ENCODE measurements around the gene CCDC92B.

Gene CCDC92B

GRCh38 chr17:2691069-2691871 lies 58.2 kb downstream of the CCDC92B start:
- H3K9ac ChIP-seq (ENCODE audit: low read length): no peak overlapping the region
- H3K4me1 ChIP-seq (ENCODE audit: low read length): no peaks in the 10 kb centered on the region
- no peak overlapping the region for H3K27ac ChIP-seq (ENCODE audit: low read length)
- no peak overlapping the region for H2AFZ ChIP-seq (ENCODE audit: low read depth, low read length)
- H4K20me1 ChIP-seq (ENCODE audit: insufficient read depth, low read length): no peaks in the 10 kb centered on the region
- peaks cover 5% of the 10 kb centered on the region for H3K36me3 ChIP-seq (replicated peaks; ENCODE audit: low read depth, low read length)
- no peak overlapping the region for H3K4me2 ChIP-seq (ENCODE audit: low read length)
- no peaks in the 10 kb centered on the region for H3K27me3 ChIP-seq (ENCODE audit: low read depth, low read length)
- no peak for TF ChIP-seq EZH2phosphoT487 (IDR thresholded peaks at IDR 0.05; ENCODE audit: low read depth)
- no peak for TF ChIP-seq CTCF (IDR thresholded peaks at IDR 0.05; ENCODE audit: low read depth, low read length)
- no peaks in the 10 kb centered on the region for H3K79me2 ChIP-seq (ENCODE audit: low read length)
- H3K9me3 ChIP-seq (ENCODE audit: insufficient read depth, low read length): no peaks in the 10 kb centered on the region
- no peak overlapping the region for H3K4me3 ChIP-seq (ENCODE audit: low read length)

- Histone ChIP-seq H4K20me1 (ENCODE audit: insufficient read depth, low read length) (no peaks in the 10 kb centered on the region), H3K36me3 (replicated peaks; ENCODE audit: low read depth, low read length) (peaks cover 5% of the 10 kb centered on the region), H3K79me2 (ENCODE audit: low read length) (no peaks in the 10 kb centered on the region), H3K27ac (ENCODE audit: low read length) (no peak overlapping the region), H3K27me3 (ENCODE audit: low read depth, low read length) (no peaks in the 10 kb centered on the region), H3K4me2 (ENCODE audit: low read length) (no peak overlapping the region), H2AFZ (ENCODE audit: low read depth, low read length) (no peak overlapping the region), H3K4me1 (ENCODE audit: low read length) (no peaks in the 10 kb centered on the region), H3K9me3 (ENCODE audit: insufficient read depth, low read length) (no peaks in the 10 kb centered on the region), H3K9ac (ENCODE audit: low read length) (no peak overlapping the region), H3K4me3 (ENCODE audit: low read length) (no peak overlapping the region)
- TF ChIP-seq EZH2phosphoT487 (IDR thresholded peaks at IDR 0.05; ENCODE audit: low read depth): no peak
- no peak for TF ChIP-seq CTCF (IDR thresholded peaks at IDR 0.05; ENCODE audit: low read depth, low read length)
Observed at GRCh38 chr17:2690165-2691068, 59.0 kb downstream of the CCDC92B start.

- H3K9me3 ChIP-seq (ENCODE audit: insufficient read depth, low read length): no peaks in the 10 kb centered on the region
- no peaks in the 10 kb centered on the region for H4K20me1 ChIP-seq (ENCODE audit: insufficient read depth, low read length)
- H3K79me2 ChIP-seq (ENCODE audit: low read length): no peaks in the 10 kb centered on the region
- no peak overlapping the region for H3K27ac ChIP-seq (ENCODE audit: low read length)
- H3K4me3 ChIP-seq (ENCODE audit: low read length): no peak overlapping the region
- no peak overlapping the region for H2AFZ ChIP-seq (ENCODE audit: low read depth, low read length)
- H3K4me2 ChIP-seq (ENCODE audit: low read length): no peak overlapping the region
- no peaks in the 10 kb centered on the region for H3K27me3 ChIP-seq (ENCODE audit: low read depth, low read length)
- TF ChIP-seq CTCF (IDR thresholded peaks at IDR 0.05; ENCODE audit: low read depth, low read length) (no peak), EZH2phosphoT487 (IDR thresholded peaks at IDR 0.05; ENCODE audit: low read depth) (no peak)
- H3K4me1 ChIP-seq (ENCODE audit: low read length): no peaks in the 10 kb centered on the region
- no peak overlapping the region for H3K9ac ChIP-seq (ENCODE audit: low read length)
- peaks cover 5% of the 10 kb centered on the region for H3K36me3 ChIP-seq (replicated peaks; ENCODE audit: low read depth, low read length)
Observed at GRCh38 chr17:2689411-2690164, 59.9 kb downstream of the CCDC92B start.

All from OCI-LY3 (cell line).